Mucosa of descending colon (tissue), 3 donors: ENCODE results near the gene MUC2. TPM values are rescaled to one million over a fixed set of nuclear protein-coding genes. Genes with fewer than 3 reads are reported as not detected.

ENCODE experiments used
- ATAC-seq: fragments of 200-7000 bp; cut with Tn5 transposase; one replicate; pipeline ENCODE4 v1.9.1; 2020; ENCODE audit warnings: mild to moderate bottlenecking, moderate library complexity
- DNase-seq, 3 donors: peaks; one replicate each; pipeline ENCODE4 v3.0.0-alpha.2; 2020
- H3K36me3 ChIP-seq: fragments of 200-600 bp; one replicate; pipeline ENCODE4 v1.8.0; 2021; ENCODE audit warnings: low read depth, mild to moderate bottlenecking
- H3K4me1 ChIP-seq: fragments of 200-600 bp; one replicate; pipeline ENCODE4 v1.8.0; 2021; ENCODE audit warnings: low read depth, mild to moderate bottlenecking
- H3K4me3 ChIP-seq: fragments of 200-600 bp; one replicate; pipeline ENCODE4 v1.8.0; 2021; ENCODE audit warnings: mild to moderate bottlenecking
- H3K9me3 ChIP-seq: fragments of 200-600 bp; one replicate; pipeline ENCODE4 v1.8.0; 2021; ENCODE audit warnings: mild to moderate bottlenecking
- CTCF ChIP-seq: fragments of 200-600 bp; IDR thresholded peaks from one replicate; pipeline ENCODE4 v1.8.0; 2022; ENCODE audit warnings: antibody characterized with exemption, mild to moderate bottlenecking
- intact Hi-C, 2 donors: fragments of 100-400 bp; cut with DNase I in 1 of 2; cut with micrococcal nuclease in 1 of 2; formaldehyde crosslinking; loops; one replicate each; pipeline versions ENCODE4 v1.11.0 to v1.11.1; 2022; cut with DNase I, micrococcal nuclease
- total RNA-seq, 3 donors: library from RNA; stranded (reverse); fragmentation: NEBNext Ultra II Directional in 2 of 3; extraction: Animal tissue kit (Norgen Biotek cat#: 25700) in 2 of 3; gene quantifications; one replicate each; pipeline versions ENCODE4 v1.2.1 to v1.2.4, GENCODE V29; 2021 to 2023
- donor health status: DM: no; HTN: no; CAD: no; lungs with moderate emphysema.
- donor health status: DM: no; HTN: no; CAD: no.
- donor health status: DM: no; HTN: yes; CAD: no.

MUC2 gene
- total RNA-seq, 3 donors from 2014 or later: 379 to 1,246 (median 1,109) TPM

GRCh38 chr11:1054143-1055108 is 20.2 kb upstream of the MUC2 start:
- Histone ChIP-seq H3K4me3 (no peak overlapping the region), H3K4me1 (peaks cover 36% of the 10 kb centered on the region), H3K36me3 (no peaks in the 10 kb centered on the region), H3K9me3 (no peaks in the 10 kb centered on the region)
- ATAC-seq (peak; percentile 70), DNase-seq (peak; percentile 88 to 91 (median 91))
- no peak for TF ChIP-seq CTCF
- intact Hi-C loops: loop anchor here in 1 of 2 donors (5.0 kb wide), 1 partner anchor 207 kb away; no protein-coding TSS in a partner anchor

GRCh38 chr11:1055109-1055703 is 19.5 kb upstream of the MUC2 start:
- Histone ChIP-seq H3K4me3 (no peak overlapping the region), H3K36me3 (no peaks in the 10 kb centered on the region), H3K4me1 (peaks cover 33% of the 10 kb centered on the region), H3K9me3 (no peaks in the 10 kb centered on the region)
- intact Hi-C loops: no loop called here
- no peak for TF ChIP-seq CTCF
- no peak for ATAC-seq
- peak in 2 of 3 donors; percentile 30 to 47 for DNase-seq

- no peaks in the 10 kb centered on the region for H3K36me3 ChIP-seq
- intact Hi-C loops: no loop called here
- no peak overlapping the region for H3K4me3 ChIP-seq
- no peaks in the 10 kb centered on the region for H3K9me3 ChIP-seq
- H3K4me1 ChIP-seq: peaks cover 26% of the 10 kb centered on the region
- DNase-seq (peak in 2 of 3 donors; percentile 37 to 55), ATAC-seq (no peak)
- no peak for TF ChIP-seq CTCF
Observed at GRCh38 chr11:1055990-1056771, 18.5 kb upstream of the MUC2 start.

- intact Hi-C loops: no loop called here
- Histone ChIP-seq H3K4me1 (peaks cover 25% of the 10 kb centered on the region), H3K9me3 (no peaks in the 10 kb centered on the region), H3K36me3 (no peaks in the 10 kb centered on the region), H3K4me3 (no peak overlapping the region)
- no peak for TF ChIP-seq CTCF
- ATAC-seq: no peak
- peak in 2 of 3 donors; percentile 34 to 42 for DNase-seq
Observed at GRCh38 chr11:1057806-1058205, 16.9 kb upstream of the MUC2 start.

- H3K4me3 ChIP-seq: no peak overlapping the region
- no peak for TF ChIP-seq CTCF
- H3K9me3 ChIP-seq: no peaks in the 10 kb centered on the region
- intact Hi-C loops: no loop called here
- no peaks in the 10 kb centered on the region for H3K36me3 ChIP-seq
- DNase-seq (peak in 2 of 3 donors; percentile 28 to 37), ATAC-seq (no peak)
- peaks cover 12% of the 10 kb centered on the region for H3K4me1 ChIP-seq
Observed at GRCh38 chr11:1059759-1060158, 14.9 kb upstream of the MUC2 start.
